Measurements from ENCODE around the gene SLC2A13.

The SLC2A13 gene

DNA sequence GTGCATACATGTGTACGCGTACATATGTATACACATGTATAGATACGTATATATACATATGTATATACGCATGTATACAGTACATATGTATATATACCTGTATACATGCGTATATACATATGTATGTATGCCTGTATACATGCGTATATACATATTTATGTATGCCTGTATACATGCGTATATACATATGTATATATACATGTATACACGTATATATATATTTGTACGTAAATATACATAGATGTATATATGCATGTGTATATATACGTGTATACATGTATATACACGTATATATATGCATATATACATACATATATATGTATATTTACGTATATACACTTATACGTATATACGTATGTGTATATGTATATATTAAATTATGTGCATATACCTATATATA lies 392.3 kb downstream of the SLC2A13 start:
- no peak for FAIRE-seq

DNA sequence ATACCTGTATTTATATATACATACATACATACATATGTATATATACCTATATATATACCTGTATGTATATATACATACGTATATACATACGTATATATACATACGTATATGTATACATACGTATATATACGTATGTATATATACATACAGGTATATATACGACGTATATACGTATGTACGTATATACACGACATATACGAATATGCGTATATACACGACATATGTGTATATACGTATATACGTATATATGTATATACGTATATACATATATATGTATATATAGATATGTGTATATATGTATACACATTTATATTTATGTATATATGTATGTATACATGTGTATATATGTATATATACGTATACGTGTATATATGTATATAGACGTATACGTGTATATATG lies 393.5 kb downstream of the SLC2A13 start:
- no peak for FAIRE-seq

Measured in islet of Langerhans (tissue), 1 donor.